Smooth muscle cell (in vitro differentiated cells): ENCODE measurements around the gene RNF26. TPM values are rescaled to one million over a fixed set of nuclear protein-coding genes. Genes with fewer than 3 reads are reported as not detected.

Experiments used
- DNase-seq: peaks from one replicate; lab custom pipeline; 2025; ENCODE audit not compliant: unreplicated experiment; lab: John Stamatoyannopoulos, UW
- H2AFZ ChIP-seq: fragments of 200-600 bp; sonication (generic); 2 replicates; pipeline ENCODE4 v1.6.0; 2016; ENCODE audit warnings: antibody characterized with exemption, low read depth, mild to moderate bottlenecking
- H3F3A ChIP-seq: fragments of 200-600 bp; sonication (generic); 2 replicates; pipeline ENCODE4 v1.6.0; 2017; ENCODE audit warnings: antibody characterized with exemption, low read depth
- H3K27ac ChIP-seq: fragments of 200-600 bp; sonication (generic); 2 replicates; pipeline ENCODE4 v1.5.1; 2016; ENCODE audit warnings: low read depth, mild to moderate bottlenecking
- H3K27me3 ChIP-seq: fragments of 200-600 bp; sonication (generic); 2 replicates; pipeline ENCODE4 v1.6.1; 2016; ENCODE audit warnings: low read depth, mild to moderate bottlenecking
- H3K36me3 ChIP-seq: fragments of 200-600 bp; sonication (generic); 2 replicates; pipeline ENCODE4 v1.5.1; 2016; ENCODE audit warnings: low read depth
- H3K4me1 ChIP-seq: fragments of 200-600 bp; sonication (generic); 2 replicates; pipeline ENCODE4 v1.5.1; 2016; ENCODE audit warnings: low read depth
- H3K4me2 ChIP-seq: fragments of 200-600 bp; sonication (generic); 2 replicates; pipeline ENCODE4 v1.6.0; 2016; ENCODE audit warnings: mild to moderate bottlenecking
- H3K4me3 ChIP-seq: fragments of 200-600 bp; sonication (generic); 2 replicates; pipeline ENCODE4 v1.5.1; 2016; ENCODE audit warnings: mild to moderate bottlenecking
- H3K79me2 ChIP-seq: fragments of 200-600 bp; sonication (generic); 2 replicates; pipeline ENCODE4 v1.6.0; 2016; ENCODE audit warnings: low read depth, mild to moderate bottlenecking
- H3K9ac ChIP-seq: fragments of 200-600 bp; sonication (generic); 2 replicates; pipeline ENCODE4 v1.6.0; 2016; ENCODE audit warnings: low read depth
- H3K9me3 ChIP-seq: fragments of 200-600 bp; sonication (generic); replicated peaks from 2 replicates; pipeline ENCODE4 v1.5.1; 2016; ENCODE audit warnings: low read depth
- H4K20me1 ChIP-seq: fragments of 200-600 bp; sonication (generic); 2 replicates; pipeline ENCODE4 v1.6.0; 2016; ENCODE audit warnings: low read depth
- WGBS: methylation state at CpG from one replicate; pipeline ENCODE4 v1.1.7; 2016; ENCODE audit warnings: low lambda C conversion rate; 5-methylcytosine and 5-hydroxymethylcytosine counted together
- polyA plus RNA-seq: library from polyadenylated mRNA; unstranded; fragments of >200 nt; fragmentation: Nextera tagmentation; extraction: Ambion mirVana; gene quantifications from 2 replicates; pipeline ENCODE4 v1.2.1, GENCODE V29; 2016
- total RNA-seq: library from RNA; depleted of rRNA; stranded (reverse); fragments of >200 nt; gene quantifications from 2 replicates; pipeline ENCODE4 v1.2.3, GENCODE V29; 2014
- TF ChIP-seq, protein P1 (sequence below): fragments of 200-600 bp; sonication (generic); IDR thresholded peaks from 2 replicates; pipeline ENCODE4 v1.5.1; 2017; ENCODE audit warnings: borderline replicate concordance, mild to moderate bottlenecking, antibody characterized with exemption; ENCODE audit not compliant: insufficient read depth, poor library complexity, severe bottlenecking

RNF26 gene
- total and polyA plus RNA-seq, 2 experiments from 2014 or later, result 14.6 to 63.1 TPM

DNA sequence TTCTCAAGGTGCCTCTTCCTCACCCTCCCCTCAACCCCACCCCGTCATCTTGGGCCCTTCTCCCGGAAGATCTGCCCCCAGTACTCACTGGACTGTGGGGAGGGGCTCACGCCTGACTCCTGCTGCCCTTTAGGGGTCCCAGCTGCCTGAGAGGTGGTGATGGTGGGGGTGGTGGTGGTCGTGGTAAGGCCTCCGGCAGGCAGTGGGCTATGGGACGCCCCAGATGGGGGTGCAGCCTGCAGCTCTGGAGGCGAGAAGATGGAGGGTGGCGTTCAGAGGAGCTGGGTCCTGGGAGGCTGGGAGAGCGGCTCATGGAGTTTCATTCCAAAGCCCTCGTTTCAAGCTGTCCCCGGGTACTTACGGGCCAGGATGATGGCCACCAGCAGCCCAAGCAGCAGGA lies 11.4 kb downstream of the RNF26 start:
- no peaks in the 10 kb centered on the region for H3F3A ChIP-seq
- no peak overlapping the region for H3K27ac ChIP-seq
- H3K9ac ChIP-seq, result no peak overlapping the region
- H3K27me3 ChIP-seq, result peaks cover 26% of the 10 kb centered on the region
- TF ChIP-seq, protein P1, sequence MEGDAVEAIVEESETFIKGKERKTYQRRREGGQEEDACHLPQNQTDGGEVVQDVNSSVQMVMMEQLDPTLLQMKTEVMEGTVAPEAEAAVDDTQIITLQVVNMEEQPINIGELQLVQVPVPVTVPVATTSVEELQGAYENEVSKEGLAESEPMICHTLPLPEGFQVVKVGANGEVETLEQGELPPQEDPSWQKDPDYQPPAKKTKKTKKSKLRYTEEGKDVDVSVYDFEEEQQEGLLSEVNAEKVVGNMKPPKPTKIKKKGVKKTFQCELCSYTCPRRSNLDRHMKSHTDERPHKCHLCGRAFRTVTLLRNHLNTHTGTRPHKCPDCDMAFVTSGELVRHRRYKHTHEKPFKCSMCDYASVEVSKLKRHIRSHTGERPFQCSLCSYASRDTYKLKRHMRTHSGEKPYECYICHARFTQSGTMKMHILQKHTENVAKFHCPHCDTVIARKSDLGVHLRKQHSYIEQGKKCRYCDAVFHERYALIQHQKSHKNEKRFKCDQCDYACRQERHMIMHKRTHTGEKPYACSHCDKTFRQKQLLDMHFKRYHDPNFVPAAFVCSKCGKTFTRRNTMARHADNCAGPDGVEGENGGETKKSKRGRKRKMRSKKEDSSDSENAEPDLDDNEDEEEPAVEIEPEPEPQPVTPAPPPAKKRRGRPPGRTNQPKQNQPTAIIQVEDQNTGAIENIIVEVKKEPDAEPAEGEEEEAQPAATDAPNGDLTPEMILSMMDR, result no peak
- H4K20me1 ChIP-seq, result no peaks in the 10 kb centered on the region
- WGBS, result 82% methylated on average over 12 of the region's 12 CpGs
- H3K4me3 ChIP-seq, result no peak overlapping the region
- peaks cover 6% of the 10 kb centered on the region for H3K4me1 ChIP-seq
- H2AFZ ChIP-seq, result no peak overlapping the region
- no peaks in the 10 kb centered on the region for H3K79me2 ChIP-seq
- H3K36me3 ChIP-seq, result no peaks in the 10 kb centered on the region
- no peaks in the 10 kb centered on the region for H3K9me3 ChIP-seq
- no peak overlapping the region for H3K4me2 ChIP-seq
- no peak for DNase-seq

DNA sequence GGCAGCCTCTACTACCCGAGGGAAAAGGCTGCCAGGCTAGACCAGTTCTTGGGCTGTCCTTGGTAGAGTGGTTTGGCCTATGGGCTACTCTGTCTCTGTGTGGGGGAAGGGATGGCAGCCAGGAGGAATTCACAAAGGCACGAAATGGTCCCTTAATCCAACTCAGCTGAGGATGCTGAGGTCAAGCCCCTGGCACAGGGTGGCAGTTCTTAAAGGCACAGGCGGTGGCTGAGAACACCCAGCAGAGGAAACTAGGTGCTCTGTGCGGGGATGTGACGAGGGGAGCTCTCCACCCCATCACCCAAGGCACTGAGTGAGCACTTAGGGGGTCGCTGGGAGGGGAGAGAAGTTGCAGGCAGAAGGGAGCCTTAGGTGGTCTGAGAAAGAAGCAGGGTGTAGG lies 12.3 kb downstream of the RNF26 start, which contains the start of gene MFRP:
TSS of gene MFRP (minus strand) at position 101 of the 400 bp plus-strand sequence. CDS start 192 bp downstream, outside the sequence.
- H3K4me3 ChIP-seq, result no peak within 1 kb of the TSS
- no peak for DNase-seq
- TF ChIP-seq, protein P1, result no peak
- no peaks in the 10 kb centered on the region for H3K36me3 ChIP-seq
- no peaks in the 10 kb centered on the region for H3K9me3 ChIP-seq
- H3K27ac ChIP-seq, result no peak within 1 kb of the TSS
- no peak within 1 kb of the TSS for H2AFZ ChIP-seq
- no peaks in the 10 kb centered on the region for H3F3A ChIP-seq
- no peak within 1 kb of the TSS for H3K4me2 ChIP-seq
- peaks cover 16% of the 10 kb centered on the region for H3K27me3 ChIP-seq
- no peak within 1 kb of the TSS for H3K9ac ChIP-seq
- no peaks in the 10 kb centered on the region for H3K4me1 ChIP-seq
- H3K79me2 ChIP-seq, result no peaks in the 10 kb centered on the region
- no peaks in the 10 kb centered on the region for H4K20me1 ChIP-seq
- WGBS, result 58% methylated on average over 6 of the region's 6 CpGs

DNA sequence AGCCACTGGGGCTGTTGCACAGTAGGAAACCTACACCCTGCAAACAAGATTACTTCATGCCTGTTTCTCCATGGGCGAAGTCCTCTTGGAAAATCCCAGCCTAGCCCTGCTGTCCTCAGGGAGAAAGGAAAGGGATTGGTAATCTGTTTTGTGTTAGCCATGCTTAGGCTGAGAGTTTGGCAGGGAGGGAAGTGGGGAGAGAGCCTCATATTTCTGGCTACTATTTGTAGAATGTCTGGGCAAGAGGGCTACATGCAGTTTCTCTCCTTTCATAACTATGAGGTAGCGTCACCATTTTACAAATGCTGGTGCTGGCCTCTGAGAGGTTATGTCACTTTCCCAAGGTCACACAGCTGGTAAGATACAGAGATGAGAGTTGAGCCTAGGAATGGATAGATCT lies 12.9 kb downstream of the RNF26 start:
- H3K4me2 ChIP-seq, result no peak overlapping the region
- no peaks in the 10 kb centered on the region for H3K9me3 ChIP-seq
- no peaks in the 10 kb centered on the region for H4K20me1 ChIP-seq
- H3K27ac ChIP-seq, result no peak overlapping the region
- no peaks in the 10 kb centered on the region for H3F3A ChIP-seq
- H3K4me1 ChIP-seq, result no peaks in the 10 kb centered on the region
- no peak for DNase-seq
- WGBS, result 62% methylated on average over 2 of the region's 2 CpGs
- no peak overlapping the region for H2AFZ ChIP-seq
- no peak overlapping the region for H3K4me3 ChIP-seq
- H3K27me3 ChIP-seq, result peaks cover 10% of the 10 kb centered on the region
- H3K36me3 ChIP-seq, result no peaks in the 10 kb centered on the region
- H3K79me2 ChIP-seq, result no peaks in the 10 kb centered on the region
- no peak overlapping the region for H3K9ac ChIP-seq
- TF ChIP-seq, protein P1, result no peak

DNA sequence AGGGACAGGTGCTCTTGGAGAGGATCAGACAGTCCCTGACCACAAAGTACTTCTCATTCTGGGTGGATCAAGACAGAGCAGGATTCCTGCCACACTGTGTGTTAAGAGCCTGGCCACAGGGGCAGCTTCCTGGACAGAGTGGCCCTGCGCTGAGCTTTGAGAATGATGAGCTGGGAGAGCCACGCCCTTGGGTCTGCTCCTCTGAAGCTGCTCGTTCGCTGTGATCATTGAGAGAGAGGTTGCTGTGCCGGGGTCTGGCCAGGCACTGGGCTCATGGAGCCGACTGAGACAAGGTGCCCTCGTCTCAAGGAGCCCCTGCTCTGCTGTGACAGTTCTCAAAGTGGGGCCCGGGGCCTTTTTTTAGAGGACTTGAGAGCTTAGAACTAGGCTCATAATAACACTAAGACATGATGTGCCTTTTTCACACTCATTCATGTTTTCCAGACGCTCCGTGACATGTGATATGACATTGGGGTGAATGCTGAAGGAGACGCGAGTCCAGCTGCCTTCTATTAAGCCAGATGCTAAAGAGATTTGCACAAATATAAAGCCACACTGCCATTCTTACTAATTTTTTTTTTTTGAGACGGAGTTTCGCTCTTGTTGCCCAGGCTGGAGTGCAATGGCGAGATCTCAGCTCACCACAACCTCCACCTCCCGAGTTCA lies 13.7 kb downstream of the RNF26 start:
- Histone ChIP-seq H3K4me1 (no peaks in the 10 kb centered on the region), H2AFZ (no peak overlapping the region), H4K20me1 (no peaks in the 10 kb centered on the region), H3K27ac (no peak overlapping the region), H3K27me3 (peaks cover 3% of the 10 kb centered on the region), H3K79me2 (no peaks in the 10 kb centered on the region), H3K9me3 (no peaks in the 10 kb centered on the region), H3F3A (no peaks in the 10 kb centered on the region), H3K36me3 (no peaks in the 10 kb centered on the region), H3K4me3 (no peak overlapping the region), H3K4me2 (no peak overlapping the region), H3K9ac (no peak overlapping the region)
- 75% methylated on average over 16 of the region's 16 CpGs for WGBS
- DNase-seq, result no peak
- TF ChIP-seq, protein P1, result no peak
